B cell (primary cell): ENCODE data around the gene TMEM214. TPM values are rescaled to one million over a fixed set of nuclear protein-coding genes. Genes with fewer than 3 reads are reported as not detected.

ENCODE experiments used
- ATAC-seq: fragments of 200-7000 bp; cut with Tn5 transposase; one replicate; pipeline ENCODE4 v1.10.0; 2021; ENCODE audit warnings: low read depth, mild to moderate bottlenecking, moderate number of reproducible peaks, moderate library complexity
- CTCF ChIA-PET: fragments of 350-600 bp; sonication (Branson Sonifier 250); formaldehyde crosslinking; loops from one replicate; lab custom pipeline; 2021; ENCODE audit warnings: antibody characterized with exemption, inconsistent platforms; lab: Charles Lee
- POLR2A ChIA-PET: fragments of 350-600 bp; sonication (Branson Sonifier 250); formaldehyde crosslinking; loops from one replicate; lab custom pipeline; 2021; ENCODE audit warnings: antibody characterized with exemption; lab: Charles Lee
- DNase-seq: peaks from one replicate; pipeline ENCODE4 v3.0.0; 2013
- H2AFZ ChIP-seq: 2 replicates; pipeline ENCODE4 v1.6.1; 2012; ENCODE audit warnings: mild to moderate bottlenecking, low read depth, low read length; ENCODE audit not compliant: insufficient read depth, poor library complexity, severe bottlenecking
- H3K27ac ChIP-seq, 2 donors: 1 replicate in 1 of 2; 2 replicates in 1 of 2; pipeline ENCODE4 v1.5.1; 2012 to 2013; ENCODE audit warnings: low read length in 2 of 2, mild to moderate bottlenecking in 2 of 2, moderate library complexity in 1 of 2
- H3K27me3 ChIP-seq, 4 experiments: fragments of 200-600 bp in 1 of 4; sonication (generic) in 1 of 4; replicated peaks in 1 of 4; 1 replicate in 2 of 4; 2 replicates in 2 of 4; pipeline versions ENCODE4 v1.6.1 to v1.7.0; 2013 to 2016; ENCODE audit warnings: low read length in 3 of 4, mild to moderate bottlenecking in 2 of 4, mixed read lengths in 1 of 4, moderate library complexity in 1 of 4; ENCODE audit not compliant: insufficient read depth in 4 of 4, control insufficient read depth in 3 of 4; ENCODE audit errors: control extremely low read depth in 1 of 4
- H3K36me3 ChIP-seq, 2 experiments: replicated peaks in 1 of 2; 1 replicate in 1 of 2; 2 replicates in 1 of 2; pipeline versions ENCODE4 v1.6.1 to v1.7.1; 2013; ENCODE audit warnings: low read length in 1 of 2; ENCODE audit not compliant: insufficient read depth in 2 of 2, control insufficient read depth in 1 of 2; ENCODE audit errors: control extremely low read depth in 1 of 2, extremely low read depth in 1 of 2
- H3K4me1 ChIP-seq, 2 donors: fragments of 200-600 bp in 1 of 2; sonication (generic) in 1 of 2; 1 replicate in 1 of 2; 2 replicates in 1 of 2; pipeline versions ENCODE4 v1.5.1 to v1.6.1; 2013 to 2017; ENCODE audit warnings: low read length in 2 of 2; ENCODE audit not compliant: control insufficient read depth in 2 of 2, insufficient read depth in 2 of 2
- H3K4me2 ChIP-seq: replicated peaks from 2 replicates; pipeline ENCODE3; 2012; ENCODE audit warnings: mild to moderate bottlenecking, low read depth, low read length; ENCODE audit not compliant: poor library complexity, severe bottlenecking
- H3K4me3 ChIP-seq, 5 experiments: fragments of 200-600 bp in 1 of 5; sonication (generic) in 1 of 5; 1 replicate in 3 of 5; 2 replicates in 2 of 5; pipeline versions ENCODE4 v1.5.1 to v1.7.0; 2011 to 2016; ENCODE audit warnings: low read length in 4 of 5, mild to moderate bottlenecking in 4 of 5, low read depth in 2 of 5, control low read depth in 1 of 5, moderate library complexity in 1 of 5; ENCODE audit not compliant: insufficient read depth in 1 of 5; ENCODE audit errors: control extremely low read depth in 1 of 5, extremely low read depth in 1 of 5
- H3K79me2 ChIP-seq: fragments of 200-600 bp; sonication (generic); one replicate; pipeline ENCODE4 v1.6.0; 2016; ENCODE audit warnings: low read length; ENCODE audit not compliant: control insufficient read depth, insufficient read depth
- H3K9ac ChIP-seq: fragments of 200-600 bp; sonication (generic); 2 replicates; pipeline ENCODE4 v1.6.1; 2017; ENCODE audit warnings: mild to moderate bottlenecking, low read length, moderate library complexity
- H3K9me3 ChIP-seq, 3 donors: one replicate each; pipeline versions ENCODE4 v1.6.1 to v1.7.1; 2013; ENCODE audit warnings: low read length in 2 of 3; ENCODE audit not compliant: control insufficient read depth in 2 of 3, insufficient read depth in 1 of 3; ENCODE audit errors: control extremely low read depth in 1 of 3
- H4K20me1 ChIP-seq: 2 replicates; pipeline ENCODE4 v1.6.0; 2012; ENCODE audit warnings: mild to moderate bottlenecking, low read length; ENCODE audit not compliant: insufficient read depth, control insufficient read depth, poor library complexity, severe bottlenecking
- H3K27ac Mint-ChIP-seq: one replicate; pipeline ENCODE4 v1.8.0; 2021; ENCODE audit warnings: mixed read lengths
- H3K27me3 Mint-ChIP-seq: one replicate; pipeline ENCODE4 v1.8.0; 2021; ENCODE audit warnings: mixed read lengths
- H3K4me1 Mint-ChIP-seq: one replicate; pipeline ENCODE4 v1.8.0; 2021; ENCODE audit warnings: mixed read lengths
- H3K4me3 Mint-ChIP-seq: one replicate; pipeline ENCODE4 v1.8.0; 2021; ENCODE audit warnings: mixed read lengths
- H3K9me3 Mint-ChIP-seq: one replicate; pipeline ENCODE4 v1.8.0; 2022; ENCODE audit warnings: mixed read lengths; ENCODE audit not compliant: insufficient read depth
- CTCF ChIP-seq: fragments of 200-600 bp; IDR thresholded peaks from one replicate; pipeline ENCODE4 v1.8.0; 2022; ENCODE audit warnings: antibody characterized with exemption, mild to moderate bottlenecking
- EZH2 ChIP-seq: IDR thresholded peaks from 2 replicates; pipeline ENCODE4 v1.6.1; 2012; ENCODE audit warnings: borderline replicate concordance, low read depth, mild to moderate bottlenecking, moderate library complexity, low read length; ENCODE audit not compliant: insufficient read depth, poor library complexity, severe bottlenecking
- WGBS: methylation state at CpG from one replicate; pipeline ENCODE4 v1.1.5; 2013; ENCODE audit warnings: missing lambda C conversion rate; ENCODE audit not compliant: insufficient coverage; 5-methylcytosine and 5-hydroxymethylcytosine counted together
- intact Hi-C: fragments of 100-400 bp; cut with micrococcal nuclease; formaldehyde crosslinking; loops from one replicate; pipeline ENCODE4 v1.10.0; 2022
- polyA plus RNA-seq: library from polyadenylated mRNA; depleted of rRNA; stranded (reverse); fragments of >200 nt; gene quantifications from 2 replicates; pipeline ENCODE4 v1.2.3, GENCODE V29; 2012
- total RNA-seq, 2 donors: library from RNA; stranded (reverse); fragments of 120-200 nt in 1 of 2; gene quantifications; 1 replicate in 1 of 2; 2 replicates in 1 of 2; pipeline versions ENCODE4 v1.2.3 to v1.2.4, GENCODE V29; 2013 to 2022

TMEM214 gene
- total and polyA plus RNA-seq, 2 donors (not counting 1 experiment from before 2014, with no cell fraction given) = 80.1 to 91.1 TPM

DNA sequence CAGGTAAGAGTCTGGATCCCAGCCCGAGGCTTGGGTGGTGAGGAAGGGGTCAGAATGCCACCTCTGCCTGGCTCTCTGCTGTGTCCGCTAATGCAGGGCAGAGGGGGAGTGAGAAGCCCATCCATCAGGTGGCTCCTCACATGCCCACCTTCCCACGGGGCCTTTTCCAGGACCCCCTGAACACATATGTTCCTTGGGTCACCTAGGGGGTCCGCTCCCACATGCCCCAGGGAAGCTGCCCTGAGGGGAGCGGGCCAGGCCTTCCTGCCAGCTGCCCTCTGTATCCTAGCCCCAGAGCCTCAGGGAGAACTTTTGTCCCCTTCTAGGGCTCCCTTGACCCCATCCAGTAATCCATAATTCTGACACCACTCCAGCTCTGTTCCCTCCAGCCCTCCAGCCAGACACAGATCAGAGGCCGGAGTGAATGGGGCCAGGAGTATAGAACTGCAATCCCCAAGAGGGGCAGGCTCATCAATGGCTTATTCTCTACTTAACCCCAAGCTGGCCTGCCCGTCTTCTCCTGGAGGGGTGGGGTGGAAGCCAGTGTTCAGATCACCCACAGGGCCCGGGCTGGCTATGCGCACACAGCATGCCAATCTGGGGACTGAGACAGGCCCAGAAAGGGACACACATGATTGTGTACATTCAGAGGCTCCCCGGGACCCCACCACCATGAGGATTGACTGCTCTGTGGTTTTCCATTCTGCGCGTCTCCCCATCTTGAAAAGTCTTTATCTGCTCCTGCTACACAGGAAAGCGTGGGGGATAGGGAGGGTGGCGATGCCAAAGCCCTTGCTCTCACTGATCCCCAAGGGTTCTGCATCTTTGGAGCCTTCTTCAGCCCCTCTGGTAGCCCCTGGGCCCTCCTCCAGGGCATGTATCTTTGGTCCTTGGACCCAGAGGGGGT is 46.7 kb downstream of the TMEM214 start:
- Histone ChIP-seq H3K4me1 (peaks cover 27 to 37% of the 10 kb centered on the region in 2 donors), H3K27me3 (peaks cover 0 to 11% (median 4%) of the 10 kb centered on the region in 4 experiments), H3K4me2 (no peak overlapping the region), H3K9ac (no peak overlapping the region), H3K27ac (no peak overlapping the region), H3K36me3 (no peaks in the 10 kb centered on the region), H3K4me3 (no peak overlapping the region), H3K9me3 (no peaks in the 10 kb centered on the region), H2AFZ (no peak overlapping the region), H3K79me2 (no peaks in the 10 kb centered on the region), H4K20me1 (no peaks in the 10 kb centered on the region)
- Mint-ChIP-seq H3K9me3 (no peaks in the 10 kb centered on the region), H3K27me3 (no peaks in the 10 kb centered on the region), H3K4me3 (no peak overlapping the region), H3K4me1 (peaks cover 37% of the 10 kb centered on the region), H3K27ac (no peak overlapping the region)
- no peak for DNase-seq
- ChIA-PET CTCF (interaction anchor here (0.9 to 3.3 kb wide), 2 partner anchors 7 to 28 kb away, joined by 3 to 30 read pairs; partner anchors contain the start of genes AGBL5 and OST4), POLR2A (interaction anchor here (3.0 kb wide), 1 partner anchor 8 kb away, joined by 22 read pairs; the partner anchor contains the start of gene OST4)
- 67% methylated on average over 13 of the region's 14 CpGs for WGBS
- TF ChIP-seq EZH2 (no peak), CTCF (no peak)
- no peak for ATAC-seq
- intact Hi-C loops = loop anchor here (2.0 to 10.0 kb wide), 4 partner anchors 133 to 1795 kb away; partner anchors contain the start of genes ATRAID, CENPA, MPV17 and SLC5A6
